Middle frontal gyrus (tissue), 1 donor: ENCODE data around the gene S100A11.

ENCODE experiments used
- DNase-seq: peaks from one replicate; pipeline ENCODE4 v3.0.0-alpha.2; 2015; ENCODE audit warnings: low spot score; ENCODE audit errors: extremely low spot score

The S100A11 gene

GRCh38 chr1:152003846-152004442 is 32.9 kb downstream of the S100A11 start:
- no peak for DNase-seq

- no peak for DNase-seq
These were observed 33.8 kb downstream of the S100A11 start for GRCh38 chr1:152002960-152003359.

GRCh38 chr1:152001631-152002584 is 34.9 kb downstream of the S100A11 start:
- peak; percentile 20 for DNase-seq

- DNase-seq: no peak
These were observed 35.7 kb downstream of the S100A11 start for GRCh38 chr1:152000964-152001630.

- DNase-seq: no peak
These were observed 38.0 kb downstream of the S100A11 start for GRCh38 chr1:151998611-151999362.

- no peak for DNase-seq
These were observed 39.6 kb downstream of the S100A11 start for GRCh38 chr1:151997284-151997570.

- no peak for DNase-seq
These were observed 41.0 kb downstream of the S100A11 start for GRCh38 chr1:151995774-151996173.

GRCh38 chr1:151994956-151995355 is 41.8 kb downstream of the S100A11 start:
- no peak for DNase-seq

- no peak for DNase-seq
These were observed 42.9 kb downstream of the S100A11 start, which contains the start of gene S100A10 for GRCh38 chr1:151993734-151994496. TSS of gene S100A10 (minus strand) at chr1:151993859. CDS start at chr1:151986230, 7,629 bp downstream.

GRCh38 chr1:151993084-151993733 is 43.6 kb downstream of the S100A11 start:
- DNase-seq: no peak

- DNase-seq: no peak
These were observed 44.3 kb downstream of the S100A11 start for GRCh38 chr1:151992303-151993083.

GRCh38 chr1:151991663-151992302 is 45.0 kb downstream of the S100A11 start:
- DNase-seq: no peak

GRCh38 chr1:151990856-151991198 is 46.0 kb downstream of the S100A11 start:
- no peak for DNase-seq

- no peak for DNase-seq
These were observed 46.5 kb downstream of the S100A11 start for GRCh38 chr1:151990058-151990855.

GRCh38 chr1:151989211-151989862 is 47.5 kb downstream of the S100A11 start:
- DNase-seq: no peak

GRCh38 chr1:151988405-151988923 is 48.3 kb downstream of the S100A11 start:
- DNase-seq: no peak

GRCh38 chr1:151986501-151987190 is 50.2 kb downstream of the S100A11 start:
- DNase-seq: no peak
